Stimulated activated CD4-positive, alpha-beta T cell treated with anti-CD3 and anti-CD28 coated beads, Interleukin-1b, Interleukin-23, amount 100 ng/mL, for 4 hours (primary cell): ENCODE measurements around the gene RTN4R.
"Not testable (repeated sequence)": the region's sequence is repeated elsewhere in the genome, so short reads cannot be mapped to it uniquely, and the experiment has no call there.

Experiments used
- DNase-seq, 2 donors: peaks; one replicate each; pipeline ENCODE4 v3.0.0-alpha.2; 2020; ENCODE audit warnings: low read depth in 2 of 2

RTN4R gene

DNA sequence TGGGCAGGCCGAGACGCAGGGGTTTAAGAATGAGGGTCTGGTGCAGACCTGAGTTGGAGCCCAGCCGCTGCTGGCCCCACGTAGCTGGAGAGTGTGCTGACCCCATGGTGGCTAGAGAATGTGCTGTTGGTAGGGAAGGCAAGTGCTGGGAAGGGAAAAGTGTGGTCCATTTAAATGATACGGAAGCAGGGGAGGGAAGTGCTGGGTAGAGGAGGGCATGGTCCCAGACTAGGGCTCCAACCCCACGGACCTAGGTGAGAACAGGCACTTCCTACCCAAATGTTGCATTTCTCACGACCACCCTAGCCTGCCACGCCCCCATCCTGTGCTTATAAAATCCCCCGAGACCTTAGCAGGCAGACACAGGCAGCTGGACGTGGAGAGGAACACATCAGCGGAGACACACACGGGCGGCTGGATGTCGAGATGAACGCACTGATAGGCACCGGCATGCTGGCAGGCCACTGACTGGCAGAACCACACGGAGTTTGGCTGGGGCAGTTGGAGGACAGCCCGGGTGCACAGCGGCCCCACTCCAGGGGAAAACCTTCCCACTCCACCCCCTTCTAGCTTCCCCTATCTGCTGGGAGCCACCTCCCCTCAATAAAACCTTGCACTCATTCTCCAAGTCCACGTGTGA is 18.8 kb upstream of the RTN4R start:
- not testable (repeated sequence) for DNase-seq

DNA sequence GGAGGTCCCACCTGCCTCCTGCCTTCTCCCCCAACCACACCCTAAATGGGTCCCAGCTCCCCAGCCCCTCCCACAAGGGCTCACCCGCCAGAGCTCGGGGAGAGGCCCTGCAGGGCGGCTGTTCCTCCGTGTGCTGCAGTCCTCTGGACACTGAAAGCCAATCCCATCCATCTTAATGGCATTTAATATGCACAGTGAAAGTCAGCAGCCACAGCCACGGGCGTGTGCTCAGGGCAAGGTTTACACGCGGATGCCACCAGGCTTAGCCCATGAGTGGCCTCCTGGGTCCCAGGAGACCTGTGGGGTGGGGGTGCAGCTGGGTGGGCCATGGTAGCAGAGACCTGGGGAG is 18.2 kb upstream of the RTN4R start:
- not testable (repeated sequence) for DNase-seq

DNA sequence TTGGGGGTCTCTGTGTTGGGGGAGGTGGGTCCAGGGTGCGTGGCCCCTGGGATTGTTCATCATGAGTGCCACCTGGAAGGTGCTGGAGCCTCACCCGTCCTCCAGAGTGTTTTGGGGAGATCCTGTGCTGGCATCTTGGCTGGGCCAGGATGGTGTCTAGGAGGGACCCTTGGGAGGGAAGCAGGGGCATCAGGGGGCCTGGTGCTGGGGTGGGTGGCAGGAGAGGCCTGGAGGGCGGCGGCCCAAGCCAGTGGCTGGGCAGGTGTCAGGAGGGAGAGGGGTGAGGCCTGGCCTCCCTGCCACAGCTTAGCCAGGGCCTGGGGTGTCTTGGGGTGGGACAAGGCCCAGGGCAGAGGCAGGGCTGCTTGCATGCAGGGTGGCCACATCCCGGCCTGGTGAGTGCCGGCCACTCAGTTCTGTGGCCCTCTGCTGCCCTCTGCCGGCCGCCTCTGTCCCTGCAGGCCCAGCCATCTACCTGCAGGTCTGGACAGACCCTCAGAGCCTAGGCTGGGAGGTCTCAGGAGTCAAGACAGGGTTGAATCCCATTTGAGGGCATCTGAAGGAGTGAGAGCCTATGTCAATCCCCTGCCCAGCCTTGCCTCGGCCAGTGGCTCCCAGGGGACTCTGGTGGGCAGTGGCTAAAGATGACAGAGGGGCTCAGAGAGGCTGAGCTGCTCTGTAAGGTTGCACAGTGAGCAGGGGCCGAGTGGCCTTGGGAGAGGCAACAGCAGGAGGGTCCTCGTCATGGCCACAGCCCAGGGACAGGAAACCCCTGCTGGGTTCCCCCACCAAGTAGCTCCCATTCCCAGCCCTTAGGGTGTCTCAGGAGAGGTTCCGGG is 17.6 kb upstream of the RTN4R start:
- DNase-seq = peak; percentile 68 to 79

DNA sequence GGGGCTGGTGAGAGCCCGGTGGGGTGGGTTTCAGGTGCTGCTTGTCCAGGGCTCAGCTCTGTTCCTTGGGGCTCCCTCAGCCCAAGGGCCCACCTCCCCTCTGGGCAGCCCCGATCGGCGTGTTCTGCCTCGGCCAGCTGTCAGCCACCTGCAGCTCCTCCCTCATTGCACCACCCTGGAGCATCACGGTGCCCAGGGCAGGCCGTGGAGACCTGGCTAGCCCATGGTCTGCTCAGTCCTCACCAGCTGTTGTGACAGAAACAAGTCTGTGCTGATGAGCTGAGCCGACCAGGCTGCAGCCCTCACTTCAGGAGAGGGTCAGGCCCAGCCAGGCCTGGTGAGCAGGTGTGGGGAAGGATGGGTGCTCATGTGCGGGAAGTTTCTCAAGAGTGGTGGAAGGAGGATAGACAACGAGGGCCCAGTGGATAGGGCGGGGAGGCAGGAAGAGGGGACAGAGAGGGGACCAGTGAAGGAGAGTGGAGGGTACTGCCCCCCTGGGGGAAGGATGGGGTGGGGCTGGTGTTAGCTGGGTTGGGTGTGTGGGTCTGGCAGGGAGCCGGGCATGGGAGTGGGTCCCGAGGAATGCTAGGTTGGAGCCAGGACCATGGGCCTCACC is 16.5 kb upstream of the RTN4R start:
- DNase-seq = no peak

DNA sequence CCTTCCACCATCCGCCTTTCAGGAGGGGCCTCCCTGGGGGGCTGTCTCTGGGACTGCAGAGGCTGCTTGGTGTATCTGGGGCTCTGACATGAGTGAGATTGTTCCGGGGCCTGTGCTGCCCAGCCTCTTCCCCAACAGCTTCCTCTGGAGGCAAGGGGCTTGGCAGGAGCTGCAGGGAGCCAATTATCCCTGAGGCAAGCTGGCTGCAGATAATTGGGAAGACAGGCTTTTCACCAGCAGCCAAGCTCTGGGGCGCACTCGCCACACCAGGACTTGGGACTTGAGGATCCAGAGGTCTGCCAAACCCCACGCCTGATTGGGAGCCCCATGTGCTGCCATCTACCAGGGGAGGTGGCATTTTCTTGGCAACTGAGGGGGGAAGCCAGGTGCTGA is 15.6 kb upstream of the RTN4R start:
- no peak for DNase-seq

DNA sequence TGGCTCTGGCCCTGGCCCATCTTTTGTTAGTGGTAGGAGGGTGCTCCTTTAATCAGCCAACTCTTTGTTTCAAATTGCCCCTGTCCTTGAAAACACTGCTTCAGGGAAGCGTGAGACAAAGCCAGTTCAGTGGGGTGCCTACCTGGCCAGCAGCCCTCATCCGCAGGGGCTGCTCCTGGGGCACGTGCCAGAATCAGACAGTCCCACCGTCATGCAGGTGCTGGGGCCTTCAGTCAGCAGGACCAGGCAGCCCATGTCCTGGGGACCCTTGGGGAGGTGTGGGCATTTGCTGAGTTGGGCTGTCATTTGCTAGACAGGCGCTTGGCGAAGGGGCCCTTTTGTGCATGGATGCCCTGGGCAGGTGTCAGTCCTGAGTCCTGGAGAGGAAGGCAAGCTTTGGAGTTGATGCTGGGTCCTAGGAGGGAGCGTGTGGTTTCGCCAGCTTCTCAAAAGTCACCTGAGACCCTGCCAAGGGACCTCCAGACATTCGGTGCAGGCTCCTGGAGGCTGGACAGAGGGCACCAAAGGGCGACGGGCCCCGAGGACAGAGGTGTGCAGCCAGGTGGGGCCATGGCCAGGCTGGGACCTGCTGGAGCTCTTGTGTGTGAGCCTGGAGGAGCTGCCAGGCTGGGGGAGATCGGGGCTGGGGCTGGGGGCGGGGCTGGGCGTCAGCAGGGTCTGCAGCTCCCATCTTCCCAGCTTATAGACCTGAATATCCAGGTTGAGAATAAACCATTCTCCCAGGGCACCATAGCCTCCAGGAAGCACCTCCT is 15.0 kb upstream of the RTN4R start:
- DNase-seq = no peak

DNA sequence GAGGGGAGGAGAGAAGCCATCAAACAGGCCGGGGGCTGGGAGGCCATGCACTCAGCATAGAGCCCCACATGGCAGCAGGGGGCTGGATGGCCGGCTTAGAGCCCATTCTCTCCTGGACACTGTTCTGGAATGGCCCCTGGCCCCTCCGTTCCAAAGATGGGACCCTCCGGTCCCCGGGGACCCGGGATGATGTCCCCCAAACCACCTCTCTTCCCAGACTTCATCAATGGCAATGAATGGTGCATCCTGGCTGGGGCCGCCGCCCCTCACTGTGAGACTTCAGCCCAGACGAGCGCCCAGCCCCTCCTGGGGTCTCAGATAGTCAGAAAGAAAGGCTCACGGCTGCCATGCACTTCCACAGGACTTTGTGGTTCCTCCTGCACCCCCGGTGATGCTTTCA is 13.8 kb upstream of the RTN4R start:
- no peak for DNase-seq

DNA sequence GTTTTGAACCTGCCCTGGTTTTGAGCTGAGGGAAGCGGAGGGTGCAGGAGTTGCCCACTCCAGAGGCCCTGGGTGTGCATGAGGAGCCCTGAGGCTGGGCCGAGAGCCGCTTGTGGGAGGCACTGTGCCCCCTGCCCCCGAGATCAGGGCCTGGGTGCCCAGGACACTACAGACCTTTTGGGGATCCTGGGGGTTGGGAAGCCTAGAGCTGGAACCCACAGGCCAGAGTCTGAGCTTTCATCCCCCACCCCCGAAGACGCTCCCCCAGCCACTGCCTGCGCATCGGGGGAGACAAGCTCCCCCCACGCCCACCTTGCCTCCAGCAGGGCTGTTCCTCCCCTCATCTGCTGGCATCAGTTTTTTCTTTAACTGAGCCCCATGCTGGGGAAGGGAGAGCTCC is 13.4 kb upstream of the RTN4R start:
- DNase-seq = not testable (repeated sequence)

DNA sequence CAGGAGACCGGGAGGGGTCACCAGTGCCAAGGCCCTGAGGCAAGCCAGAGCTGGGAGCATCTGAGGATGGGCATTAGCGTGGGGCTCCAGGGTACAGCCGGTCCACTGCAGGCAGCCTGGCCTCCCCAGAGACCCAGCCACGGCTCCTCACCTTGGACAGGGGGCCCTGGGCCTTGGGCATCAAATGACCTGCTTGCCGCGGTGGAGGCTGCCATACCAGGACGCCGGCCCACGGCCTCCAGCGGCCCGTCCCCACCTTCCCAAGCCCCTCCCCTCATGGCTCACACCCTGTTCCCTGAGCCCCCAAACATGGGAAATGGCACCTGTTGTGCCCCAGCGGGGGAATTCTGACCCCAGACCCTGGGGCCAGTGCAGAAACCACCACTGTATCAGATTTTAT is 12.7 kb upstream of the RTN4R start:
- DNase-seq = no peak

DNA sequence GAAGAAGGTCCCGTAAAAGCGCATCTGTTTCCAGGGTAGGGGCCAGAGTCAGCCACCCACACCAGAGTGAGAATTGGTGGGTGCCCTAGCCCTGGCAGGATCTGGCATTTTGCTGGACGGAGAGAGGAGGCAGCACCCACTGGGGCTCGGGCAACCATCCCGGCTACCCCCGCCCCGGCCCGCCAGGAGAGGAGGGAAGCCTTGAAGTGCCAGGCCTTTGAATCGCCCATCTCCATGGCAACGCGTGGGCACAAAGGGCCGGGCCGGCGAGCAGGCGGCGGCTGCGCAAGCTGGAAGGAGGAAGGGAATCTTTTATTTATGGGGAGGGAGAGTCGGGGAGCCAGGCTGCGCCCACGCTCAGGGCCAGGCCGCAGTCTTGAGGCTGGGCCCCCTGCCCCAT is 12.0 kb upstream of the RTN4R start:
- not testable (repeated sequence) for DNase-seq

DNA sequence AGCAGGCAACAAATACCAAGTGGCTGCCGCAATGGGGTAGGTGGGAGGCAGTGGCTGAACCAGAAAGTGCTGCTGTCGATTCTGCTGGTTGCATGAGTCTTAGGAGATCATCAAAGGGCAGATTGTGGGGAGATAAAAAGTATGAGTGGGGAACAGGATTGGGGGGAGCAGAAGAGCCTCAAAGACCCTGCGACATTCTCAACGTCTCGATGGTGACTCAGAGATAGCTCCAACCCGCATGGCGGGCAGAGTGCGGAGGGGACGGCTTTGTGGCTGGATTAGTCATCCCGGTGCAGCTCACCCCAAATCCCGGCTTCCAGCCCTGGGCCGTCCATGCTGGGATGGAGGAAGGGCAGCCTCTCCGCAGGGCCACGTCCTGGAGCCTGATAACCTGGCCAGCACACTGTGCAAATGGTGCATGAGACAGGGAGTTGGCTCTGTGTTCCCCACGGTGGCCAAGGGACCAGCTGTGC is 11.6 kb upstream of the RTN4R start:
- DNase-seq = no peak

DNA sequence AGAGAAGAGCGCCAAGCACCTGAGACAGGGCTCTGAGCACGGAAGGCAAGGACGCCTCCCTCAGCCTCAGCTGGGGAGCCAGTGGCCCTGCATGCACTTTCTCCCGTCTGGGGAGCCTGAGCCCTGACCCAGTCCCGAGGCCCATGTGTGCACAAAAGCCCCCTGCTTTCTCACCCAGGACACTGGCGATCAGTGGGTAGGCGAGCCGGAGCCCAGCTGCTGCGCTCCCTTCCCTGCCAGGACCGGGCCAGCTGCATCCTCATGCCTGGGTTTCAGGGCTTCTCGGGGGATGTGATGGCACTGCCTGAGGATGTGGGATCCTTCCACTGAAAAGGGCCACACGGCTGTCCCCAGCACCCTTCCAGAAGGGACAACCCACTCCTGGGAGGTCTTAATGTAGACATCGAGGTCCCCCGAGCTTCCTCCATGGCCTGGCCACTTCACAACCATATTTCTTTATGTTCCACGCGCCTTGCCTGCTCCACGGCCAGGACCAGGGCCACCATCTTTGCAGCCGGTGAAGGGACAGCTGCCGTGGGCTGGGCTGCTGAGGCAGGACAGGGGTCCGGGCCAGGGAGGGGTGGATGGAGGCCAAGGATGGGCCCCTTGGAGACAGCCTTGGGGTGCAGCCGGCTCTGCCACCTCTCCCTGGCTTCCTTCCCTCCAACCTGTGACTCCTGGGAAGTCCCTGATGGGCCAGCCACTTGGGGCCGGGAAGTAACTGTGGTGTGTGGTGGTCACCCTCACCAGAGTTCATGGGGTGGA is 10.8 kb upstream of the RTN4R start:
- not testable (repeated sequence) for DNase-seq

DNA sequence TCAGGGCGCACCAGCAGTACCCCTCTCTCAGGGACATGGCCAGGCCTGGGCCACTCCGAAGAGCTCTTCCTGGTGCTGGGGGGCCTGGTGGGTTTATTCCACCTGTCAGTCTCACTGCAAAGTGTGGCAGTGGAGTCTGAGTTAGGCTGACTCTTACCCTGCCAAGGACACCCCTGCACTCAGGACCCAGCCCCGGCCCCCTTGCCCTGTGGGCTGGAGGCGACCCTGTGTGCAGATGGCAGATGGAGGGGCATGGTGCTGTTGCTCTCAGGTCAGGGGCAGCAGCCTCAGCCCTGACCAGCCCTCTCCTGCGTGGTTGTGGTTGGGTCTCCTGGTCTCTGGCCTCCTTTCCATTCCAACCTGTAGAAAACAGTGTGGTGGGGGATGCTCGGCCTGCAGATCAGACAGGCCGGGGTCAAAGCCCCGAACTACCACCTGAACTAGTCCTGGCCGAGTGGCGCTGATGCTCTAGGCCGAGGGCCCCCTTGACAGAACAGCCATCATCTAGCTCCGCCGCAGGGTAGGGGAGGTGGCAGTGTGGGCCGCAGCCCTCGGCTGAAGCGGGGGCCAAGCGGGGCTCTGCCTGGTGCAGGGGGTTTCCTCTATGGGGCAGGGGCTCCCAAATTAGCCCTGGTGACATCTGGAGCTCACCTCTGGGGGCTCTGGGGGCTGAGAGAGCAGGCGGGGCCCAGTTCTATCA is 10.0 kb upstream of the RTN4R start:
- not testable (repeated sequence) for DNase-seq

DNA sequence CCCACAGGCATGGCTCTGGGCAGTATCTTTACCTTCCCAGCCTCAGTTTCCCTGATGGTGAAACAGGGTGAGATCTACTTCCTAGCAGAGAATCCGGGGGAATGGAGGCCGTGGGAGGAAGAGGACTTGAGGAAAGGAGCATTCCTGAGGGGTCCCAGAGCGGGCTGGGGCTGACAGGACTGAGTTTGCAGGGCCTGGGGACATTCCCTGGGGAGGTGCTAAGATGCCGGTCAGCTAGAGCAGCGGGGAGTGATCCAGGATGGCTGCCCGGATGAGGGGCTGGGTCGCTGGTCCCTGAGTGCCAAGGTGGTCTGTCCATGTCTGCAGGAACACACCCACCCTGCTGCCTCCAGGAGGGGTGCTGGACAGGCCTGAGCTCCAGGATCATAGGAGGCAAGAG is 8.3 kb upstream of the RTN4R start:
- DNase-seq = no peak

DNA sequence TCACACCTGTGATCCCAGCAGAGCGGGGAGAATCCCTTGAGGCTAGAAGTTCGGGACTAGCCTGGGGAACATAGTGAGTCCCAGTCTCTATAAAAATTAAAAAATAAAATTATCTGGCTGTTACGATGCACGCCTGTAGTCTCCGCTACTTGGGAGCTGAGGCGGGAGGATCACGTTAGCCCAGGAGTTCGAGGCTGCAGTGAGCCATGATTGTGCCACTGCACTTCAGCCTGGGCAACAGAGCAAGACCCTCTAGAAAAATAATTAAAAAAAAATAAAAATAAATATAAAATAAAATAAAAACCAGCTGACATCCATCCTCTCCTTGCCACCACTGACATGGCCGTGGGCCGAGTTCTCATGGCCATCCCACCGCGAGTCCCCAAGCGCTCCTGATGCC is 7.7 kb upstream of the RTN4R start:
- no peak for DNase-seq

DNA sequence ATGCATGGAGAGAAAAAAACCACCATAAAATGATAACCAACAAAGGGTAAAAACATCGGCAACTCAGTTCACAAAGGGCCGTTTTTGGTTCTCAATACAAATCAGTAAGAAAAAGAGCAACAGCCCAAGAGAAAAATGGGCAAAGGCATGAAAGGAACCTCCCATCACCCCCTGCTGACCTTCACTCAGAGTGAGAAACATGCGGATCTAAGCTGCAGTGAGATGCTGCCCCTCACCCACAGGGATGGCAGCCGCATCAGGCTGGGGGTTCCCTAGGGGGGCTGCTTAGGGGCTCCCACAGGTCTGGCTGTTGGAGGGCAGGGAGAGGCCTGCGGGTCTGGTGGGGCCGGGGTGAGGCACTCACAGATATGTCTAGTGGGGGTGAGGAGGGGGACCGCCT is 7.2 kb upstream of the RTN4R start:
- DNase-seq = not testable (repeated sequence)

DNA sequence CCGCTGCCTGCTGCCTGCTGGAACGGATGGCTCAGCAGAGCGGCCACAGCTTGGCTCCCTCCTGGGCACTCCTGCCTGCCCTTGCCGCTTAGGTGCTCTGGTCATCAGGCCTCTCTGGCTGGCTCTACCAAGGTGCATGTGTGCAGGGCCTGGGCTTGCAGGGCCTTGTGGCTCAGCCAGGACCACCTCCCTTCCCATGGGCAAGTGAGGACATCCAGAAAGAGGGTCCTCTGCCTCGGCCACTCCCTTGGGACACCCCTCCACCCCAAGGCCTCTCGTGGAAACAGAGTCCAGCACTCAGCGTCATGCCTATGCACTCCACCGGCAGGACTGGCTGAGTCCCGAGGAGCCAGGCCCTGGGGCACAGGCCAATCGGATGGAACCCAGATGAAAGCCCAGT is 6.3 kb upstream of the RTN4R start:
- DNase-seq = not testable (repeated sequence)

DNA sequence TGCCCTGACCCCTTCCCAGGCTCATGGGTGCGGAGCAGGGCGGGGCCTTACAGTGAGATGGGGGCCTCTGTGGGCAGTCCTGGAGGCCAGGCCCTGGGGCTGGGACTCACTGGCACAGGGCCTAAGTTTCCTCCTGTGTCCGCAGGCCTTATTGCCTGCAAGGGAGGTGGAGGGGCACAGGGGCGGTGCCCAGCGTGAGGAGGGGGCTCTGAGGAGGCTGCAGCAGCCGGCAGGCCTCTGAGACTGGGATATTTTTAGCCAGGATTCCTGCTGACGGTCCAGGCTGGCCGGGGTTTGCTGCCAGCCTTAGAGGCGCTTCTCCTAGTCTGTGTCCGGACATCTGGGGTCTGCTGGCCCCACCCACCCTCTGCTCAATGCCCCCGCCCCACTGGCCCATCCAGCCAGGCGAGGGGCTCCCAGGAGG is 5.7 kb upstream of the RTN4R start:
- no peak for DNase-seq

DNA sequence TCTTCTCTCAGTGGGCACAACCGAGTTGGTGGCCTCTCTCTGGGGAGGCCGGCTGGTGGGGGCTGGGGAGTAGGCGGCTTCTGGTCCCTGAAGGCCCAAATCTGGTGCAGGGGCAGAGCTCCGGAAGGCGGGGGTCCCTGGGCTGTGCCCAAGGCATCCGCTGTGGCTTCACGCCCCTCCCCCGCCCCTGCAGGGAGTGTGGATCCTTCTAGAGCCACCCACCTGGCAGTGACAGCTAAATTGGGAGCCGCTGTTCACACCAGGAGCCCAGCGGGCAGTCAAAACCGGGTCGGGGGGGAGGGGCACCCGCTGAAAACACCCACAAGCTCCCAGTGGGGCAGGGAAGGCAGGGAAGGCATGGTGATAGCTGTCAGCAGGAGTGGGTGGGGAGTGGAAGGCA is 4.6 kb upstream of the RTN4R start:
- DNase-seq = no peak

DNA sequence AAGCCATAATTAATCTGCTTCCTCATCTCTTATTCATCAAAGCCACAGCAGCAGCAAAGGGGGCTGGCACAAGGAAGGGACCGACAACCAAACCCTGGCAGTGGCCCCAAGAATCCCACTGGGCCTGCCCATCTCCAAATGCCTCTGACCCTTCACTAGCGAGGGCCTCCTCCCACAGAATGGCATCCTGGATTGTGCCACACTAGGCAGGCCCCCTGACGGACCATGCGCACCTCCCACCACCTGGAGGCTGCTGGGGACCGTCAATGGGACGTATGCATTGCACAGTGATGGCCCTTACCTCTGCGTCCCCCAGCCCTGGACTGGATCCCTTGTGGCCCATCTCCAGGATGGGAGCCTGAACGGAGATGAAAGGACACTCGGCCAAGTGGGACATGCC is 4.1 kb upstream of the RTN4R start:
- no peak for DNase-seq
